Middle frontal gyrus (tissue), 1 donor: Measurements from ENCODE around the gene PSTPIP2.
"Not testable (repeated sequence)": the region's sequence is repeated elsewhere in the genome, so short reads cannot be mapped to it uniquely, and the experiment has no call there.

Source experiments
- DNase-seq: peaks from one replicate; pipeline ENCODE4 v3.0.0-alpha.2; 2015; ENCODE audit warnings: low spot score; ENCODE audit errors: extremely low spot score

The PSTPIP2 gene

GRCh38 chr18:46071653-46072375, at the start of gene PSTPIP2:
PSTPIP2 (minus strand) TSS chr18:46072260; CDS start chr18:46072188, 72 bp downstream.
- no peak for DNase-seq

DNA sequence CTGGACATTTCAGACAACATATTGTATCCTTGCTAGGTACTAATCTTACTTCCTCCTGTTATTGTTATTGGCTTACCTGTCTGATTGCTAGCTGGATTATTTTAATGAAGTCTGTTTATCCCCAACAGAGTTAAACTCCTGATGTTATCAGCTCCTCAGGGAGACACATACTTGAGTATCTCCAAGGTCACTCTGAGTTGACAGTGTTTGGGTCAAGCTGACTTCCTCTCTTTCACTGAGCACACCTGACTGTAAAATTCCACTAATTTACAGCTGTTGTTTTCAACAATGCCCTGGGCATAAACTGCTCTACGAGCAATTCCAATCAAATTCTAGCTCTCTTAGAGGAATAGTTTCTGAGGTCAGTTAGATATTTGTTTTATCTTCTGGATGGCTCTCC, 41.7 kb upstream of the PSTPIP2 start:
- DNase-seq, result no peak

GRCh38 chr18:46110406-46110805, 38.3 kb upstream of the PSTPIP2 start:
- no peak for DNase-seq

DNA sequence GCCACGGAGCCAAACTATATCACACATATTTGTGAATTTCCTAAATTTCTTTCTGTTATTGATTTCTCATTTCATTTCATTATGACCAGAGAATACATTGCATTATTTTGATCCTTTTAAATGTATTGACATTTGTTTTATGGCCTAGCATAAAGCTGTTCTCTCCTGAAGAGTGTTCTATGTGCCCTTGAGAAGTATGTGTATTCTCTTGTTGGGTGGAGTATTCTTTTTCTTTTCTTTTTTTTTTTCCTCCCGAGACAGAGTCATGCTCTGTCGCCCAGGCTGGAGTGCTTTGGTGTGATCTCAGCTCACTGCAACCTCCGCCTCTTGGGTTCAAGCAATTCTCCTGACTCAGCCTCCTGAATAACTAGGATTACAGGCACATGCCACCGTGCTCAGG, 37.3 kb upstream of the PSTPIP2 start:
- DNase-seq, result no peak

- peak; percentile 90 for DNase-seq
Observed at GRCh38 chr18:46104128-46104911, 32.3 kb upstream of the PSTPIP2 start, which contains the start of gene HAUS1. HAUS1 (plus strand) TSS chr18:46104385; CDS start chr18:46104412, 27 bp downstream.

DNA sequence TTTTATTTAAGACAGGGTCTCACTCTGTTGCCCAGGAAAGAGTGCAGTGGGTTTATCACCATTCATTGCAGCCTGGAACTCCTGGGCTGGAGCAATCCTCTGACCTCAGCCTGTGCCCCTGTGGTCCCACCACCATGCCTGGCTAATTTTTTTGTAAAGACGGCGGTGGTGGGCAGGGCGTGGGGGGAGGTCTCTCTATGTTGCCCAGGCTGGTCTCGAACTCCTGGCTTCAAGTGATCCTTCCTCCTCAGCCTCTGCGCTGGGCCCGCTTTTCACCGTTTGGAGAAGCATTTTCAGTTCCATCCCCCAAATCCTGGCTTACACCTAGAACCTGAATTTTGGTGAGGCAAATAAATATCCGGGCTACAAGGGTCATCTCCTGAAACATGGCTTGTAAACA, 27.4 kb upstream of the PSTPIP2 start:
- no peak for DNase-seq

DNA sequence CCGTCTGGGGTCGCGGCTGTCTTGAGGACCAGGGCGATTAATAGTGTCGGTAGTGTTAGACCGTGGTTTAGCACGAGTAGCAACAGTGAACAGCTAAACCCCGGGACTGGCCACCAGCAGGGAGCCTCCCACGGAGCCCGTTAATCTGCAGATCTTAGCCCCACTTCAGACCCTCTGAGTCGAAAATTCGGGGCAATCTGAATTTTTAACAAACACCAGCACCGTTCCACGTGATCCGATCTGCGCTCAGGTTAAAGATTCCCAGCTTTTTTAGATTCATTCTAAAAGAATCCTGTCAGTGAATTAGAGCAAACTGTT, 26.5 kb upstream of the PSTPIP2 start:
- no peak for DNase-seq

- peak; percentile 72 for DNase-seq
Observed at GRCh38 chr18:46097801-46098615, 25.9 kb upstream of the PSTPIP2 start, which contains the start of gene ATP5F1A. ATP5F1A (minus strand) TSS chr18:46098296; CDS start chr18:46098231, 65 bp downstream.

DNA sequence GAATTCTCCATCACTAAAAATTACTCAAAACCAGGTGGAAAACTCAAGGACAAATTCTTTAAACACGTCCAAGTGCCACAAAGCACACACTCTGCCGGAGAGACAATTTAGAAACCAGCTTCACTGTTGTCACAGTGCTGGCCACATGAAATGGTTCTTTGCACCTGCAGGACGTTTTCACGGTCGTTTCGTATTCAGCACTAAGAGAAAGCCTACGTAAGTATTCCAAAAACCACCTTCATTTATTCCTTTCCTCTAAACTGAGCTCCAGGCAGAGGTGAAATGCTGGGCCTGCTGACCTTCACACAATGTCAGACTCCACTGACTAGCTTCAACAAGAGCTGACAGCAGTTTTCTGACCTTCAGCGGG, 25.4 kb upstream of the PSTPIP2 start:
- DNase-seq, result no peak

- DNase-seq, result no peak
Observed at GRCh38 chr18:46096651-46097300, 24.7 kb upstream of the PSTPIP2 start.

DNA sequence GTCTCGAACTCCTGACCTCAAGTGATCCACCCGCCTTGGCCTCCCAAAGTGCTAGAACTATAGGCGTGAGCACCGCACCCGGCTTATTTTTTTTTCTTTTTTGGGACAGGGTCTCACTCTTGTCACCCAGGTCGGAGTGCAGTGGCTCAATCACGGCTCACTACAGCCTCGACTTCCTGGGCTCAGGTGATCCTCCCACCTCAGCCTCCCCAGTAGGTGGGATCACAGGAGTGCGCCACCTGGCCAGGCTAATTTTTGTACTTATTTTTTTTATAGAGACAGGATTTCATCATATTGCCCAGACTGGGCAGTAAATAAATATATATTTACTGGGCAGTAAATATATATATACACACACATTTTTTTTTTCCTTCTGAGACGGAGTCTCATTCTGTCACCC, 23.5 kb upstream of the PSTPIP2 start:
- DNase-seq, result no peak

DNA sequence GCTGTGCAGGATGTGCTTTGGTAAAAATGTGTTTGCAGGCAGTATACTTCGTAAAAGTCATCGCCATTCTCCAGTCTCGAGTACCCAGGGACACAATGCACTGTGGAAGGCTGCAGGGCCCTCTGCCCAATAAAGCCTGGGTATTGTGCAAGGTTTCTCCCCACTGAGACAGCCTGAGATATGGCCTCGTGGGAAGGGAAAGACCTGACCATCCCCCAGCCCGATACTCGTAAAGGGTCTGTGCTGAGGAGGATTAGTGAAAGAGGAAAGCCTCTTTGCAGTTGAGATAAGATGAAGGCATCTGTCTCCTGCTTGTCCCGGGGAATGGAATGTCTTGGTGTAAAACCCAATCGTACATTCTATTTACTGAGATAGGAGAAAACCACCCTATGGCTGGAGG, 16.4 kb upstream of the PSTPIP2 start:
- not testable (repeated sequence) for DNase-seq

DNA sequence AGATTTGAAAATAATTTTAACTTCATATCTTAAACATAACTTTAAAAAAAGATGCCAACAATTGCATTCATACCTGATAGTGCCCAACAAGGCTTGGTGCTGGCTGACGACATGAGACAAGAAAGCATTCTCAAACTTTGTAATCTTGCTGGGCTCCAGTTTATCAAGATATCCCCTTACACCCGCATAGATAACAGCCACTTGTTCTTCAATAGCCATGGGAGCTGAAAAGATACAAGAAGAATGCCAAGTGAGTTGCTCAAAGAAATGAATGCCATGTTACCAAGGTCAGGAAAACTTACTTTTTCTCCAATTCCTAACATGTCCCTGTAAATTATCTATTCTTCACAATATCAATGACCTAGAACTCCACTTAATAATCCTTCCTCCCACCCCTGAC, 12.4 kb upstream of the PSTPIP2 start:
- DNase-seq, result no peak

DNA sequence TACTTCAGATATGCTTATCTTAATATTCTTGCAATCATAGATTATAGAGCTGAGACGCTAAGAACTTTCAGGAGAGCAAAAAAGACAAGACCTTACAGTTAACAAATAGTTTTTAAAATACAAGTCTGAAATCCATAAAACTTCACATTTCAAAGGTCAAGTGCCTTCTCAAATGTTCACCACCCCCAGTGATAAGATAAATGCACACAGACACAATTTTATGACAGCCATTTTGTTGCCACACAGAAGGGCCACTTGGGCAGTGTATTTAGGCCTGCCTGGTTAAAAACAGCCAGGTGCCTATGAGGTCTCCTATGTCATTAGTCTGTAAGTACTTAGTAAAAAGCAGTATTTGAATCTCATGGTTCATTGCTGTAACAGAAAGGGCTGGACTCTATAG, 8.1 kb upstream of the PSTPIP2 start:
- DNase-seq, result no peak

- DNase-seq, result no peak
Observed at GRCh38 chr18:46079336-46079735, 7.3 kb upstream of the PSTPIP2 start.

GRCh38 chr18:46073474-46074331, 1.6 kb upstream of the PSTPIP2 start:
- DNase-seq, result peak; percentile 71

DNA sequence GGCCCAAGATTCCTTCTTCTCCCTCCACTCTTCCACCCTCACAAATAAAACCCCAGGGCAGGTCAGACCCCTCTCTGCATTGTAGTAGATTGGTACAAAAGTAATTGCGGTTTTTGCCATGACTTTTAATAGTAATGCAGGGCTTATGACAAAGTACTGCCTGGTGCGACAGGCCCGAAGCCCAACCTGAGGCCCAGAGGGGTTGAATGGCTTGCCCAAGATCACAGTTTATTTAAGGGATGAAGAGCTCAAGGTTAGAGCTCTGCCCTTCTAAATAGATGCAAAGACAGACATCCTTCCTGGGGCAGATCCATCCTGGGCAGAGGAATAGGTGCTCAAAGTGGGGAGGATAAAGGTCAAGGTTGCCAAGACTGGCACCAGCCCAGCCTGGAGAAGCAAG, 899 bp upstream of the PSTPIP2 start:
- no peak for DNase-seq

GRCh38 chr18:46072376-46072867, 362 bp upstream of the PSTPIP2 start:
- DNase-seq, result no peak

DNA sequence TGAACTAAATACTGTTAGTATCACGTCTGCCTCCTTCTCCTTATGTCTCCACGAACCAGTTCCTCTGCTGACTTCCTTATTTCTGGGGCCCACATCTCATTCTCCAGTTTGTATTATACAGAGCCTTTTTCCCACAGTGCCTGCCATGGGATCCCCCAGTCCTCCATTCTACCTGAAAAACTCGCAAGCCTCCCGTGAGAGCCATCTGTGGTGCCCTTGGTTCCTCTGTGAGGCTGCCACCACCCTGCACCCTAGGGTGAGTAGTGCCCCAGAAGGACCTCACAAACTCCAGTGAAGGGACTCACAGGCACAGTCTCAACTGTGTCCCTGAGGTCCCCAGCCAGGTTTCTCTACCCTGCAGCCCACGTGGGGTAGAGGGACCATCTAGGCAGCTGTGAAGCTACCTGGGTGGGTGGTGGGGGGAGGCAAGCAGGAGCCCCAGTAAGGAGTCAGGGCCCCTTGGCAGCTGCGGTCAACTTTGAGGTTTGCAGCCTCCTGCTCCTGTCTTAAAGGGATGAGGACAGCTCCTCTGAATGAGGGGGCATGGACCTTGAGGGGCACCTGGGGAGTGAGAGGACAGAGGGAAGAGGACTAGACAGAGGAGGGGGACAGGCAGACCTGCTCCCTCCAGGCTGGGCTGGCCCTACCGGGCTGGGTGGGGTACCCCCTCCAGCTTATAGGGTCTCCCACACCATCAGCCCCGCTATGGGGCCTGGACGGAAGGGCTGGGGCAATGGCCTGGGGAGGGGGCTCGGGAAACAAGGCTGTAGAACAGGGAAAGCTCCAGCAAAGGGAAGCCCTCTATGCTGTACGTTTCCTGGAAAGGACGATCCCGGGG, 1.0 kb downstream of the PSTPIP2 start:
- no peak for DNase-seq
